ENCODE data around the gene TOX3.
A peak's percentile ranks its signal among the peaks of the same experiment; 100 is the strongest.

The TOX3 gene

DNA sequence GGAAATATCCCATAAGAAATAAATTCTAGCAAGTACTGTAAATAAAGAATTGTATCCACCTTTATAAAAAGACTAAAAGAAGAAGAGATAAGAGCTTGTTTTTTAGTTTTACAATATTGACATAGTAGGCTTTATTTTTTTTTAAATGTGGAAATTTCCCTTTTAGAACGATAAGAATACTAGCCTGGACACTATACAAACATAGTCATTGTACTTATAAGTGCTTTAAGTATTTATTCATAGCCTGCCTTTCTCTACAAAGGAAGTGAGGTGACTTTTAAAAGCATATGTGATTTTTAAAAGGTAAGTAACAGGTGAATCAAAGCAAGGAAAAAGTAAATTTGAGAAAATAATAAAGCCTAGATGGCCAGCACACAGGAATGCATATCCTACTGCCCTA lies 17.7 kb downstream of the TOX3 start:
- WGBS, 2 donors (ENCODE audit: extremely low coverage in 2 of 2, insufficient read length in 2 of 2, insufficient replicate concordance in 1 of 2), result no CpG with 5 or more reads among the region's 1 CpG

DNA sequence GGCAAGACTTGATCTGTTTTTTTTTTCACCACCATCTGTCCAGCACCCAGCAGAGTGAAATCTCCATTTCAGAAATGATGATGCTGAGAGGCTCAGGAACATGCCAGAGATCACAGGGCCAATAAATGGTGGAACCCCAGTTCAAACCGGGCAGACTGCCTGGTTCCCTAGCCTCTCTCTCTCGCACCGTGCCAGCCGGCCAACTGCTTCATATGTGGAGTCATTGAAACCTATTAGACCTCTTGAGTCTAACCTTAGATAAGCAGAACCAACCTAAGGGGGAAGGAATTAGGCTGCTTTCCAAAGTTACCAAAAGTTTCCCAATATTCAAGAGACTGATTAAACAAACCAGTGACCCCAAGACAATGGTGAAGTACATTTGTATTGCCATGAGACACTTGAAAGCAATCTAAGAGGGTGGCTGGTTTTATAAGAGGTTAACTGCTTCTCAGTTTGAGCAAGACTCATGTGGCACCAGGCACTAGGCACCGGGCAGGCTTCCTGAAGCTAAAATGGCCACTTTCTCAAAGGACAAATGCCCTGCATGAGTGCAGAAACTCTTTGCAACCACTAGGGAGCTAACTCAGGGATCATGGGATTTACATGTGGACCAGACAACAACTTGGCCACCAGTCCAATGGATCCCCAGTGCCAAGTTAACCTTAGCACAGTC lies 18.4 kb downstream of the TOX3 start:
- Histone ChIP-seq H4K8ac (ENCODE audit: low read depth, low read length) (no peak overlapping the region), H3K27ac (replicated peaks; ENCODE audit: low read length) (peak overlapping the region; percentile 68), H3K36me3 (replicated peaks in 1 of 2; ENCODE audit: control insufficient read depth in 2 of 2, insufficient read depth in 2 of 2, low read length in 2 of 2) (peaks cover 1 to 45% of the 10 kb centered on the region in 2 donors), H2BK12ac (ENCODE audit: low read length) (no peak overlapping the region), H4K91ac (ENCODE audit: low read depth, low read length, poor library complexity) (no peak overlapping the region), H3K14ac (ENCODE audit: low read length) (no peak overlapping the region), H3K27me3 (ENCODE audit: control insufficient read depth in 3 of 3, insufficient read depth in 3 of 3, low read depth in 1 of 3, low read length in 3 of 3) (no peaks in the 10 kb centered on the region), H3K9me3 (replicated peaks in 1 of 2; ENCODE audit: control insufficient read depth in 2 of 2, insufficient read depth in 1 of 2, low read depth in 1 of 2, low read length in 2 of 2) (no peaks in the 10 kb centered on the region), H3K4me3 (ENCODE audit: low read length in 2 of 2) (no peak overlapping the region), H2AFZ (ENCODE audit: low read length) (no peak overlapping the region), H3K4me1 (ENCODE audit: control insufficient read depth in 2 of 2, insufficient read depth in 1 of 2, low read depth in 1 of 2, low read length in 2 of 2) (peaks cover 22 to 26% of the 10 kb centered on the region in 2 donors), H2AK5ac (ENCODE audit: low read depth, low read length) (no peak overlapping the region), H3K9ac (ENCODE audit: low read depth, low read length, poor library complexity) (no peak overlapping the region), H3K18ac (ENCODE audit: low read length) (no peak overlapping the region), H2BK120ac (ENCODE audit: low read depth, low read length) (no peak overlapping the region), H3K23ac (ENCODE audit: low read depth, low read length, poor library complexity) (no peak overlapping the region), H2BK15ac (ENCODE audit: low read length) (no peak overlapping the region), H3K4me2 (ENCODE audit: insufficient read depth, low read length, poor library complexity, severe bottlenecking) (no peak overlapping the region), H3K79me1 (ENCODE audit: low read depth, low read length) (peaks cover 6% of the 10 kb centered on the region), H3K4ac (ENCODE audit: low read length) (no peak overlapping the region), H2BK5ac (ENCODE audit: low read length) (no peak overlapping the region)
- WGBS, 2 donors (ENCODE audit: extremely low coverage in 2 of 2, insufficient read length in 2 of 2, insufficient replicate concordance in 1 of 2), result no CpG with 5 or more reads among the region's 5 CpGs
- DNase-seq (ENCODE audit: low spot score), result no peak

More for the DNA sequence above, 17.7 kb downstream of the TOX3 start:
- Histone ChIP-seq H3K27ac (replicated peaks; ENCODE audit: low read length) (no peak overlapping the region), H3K14ac (ENCODE audit: low read length) (no peak overlapping the region), H3K4me1 (ENCODE audit: control insufficient read depth in 2 of 2, insufficient read depth in 1 of 2, low read depth in 1 of 2, low read length in 2 of 2) (peaks cover 22 to 28% of the 10 kb centered on the region in 2 donors), H3K9me3 (replicated peaks in 1 of 2; ENCODE audit: control insufficient read depth in 2 of 2, insufficient read depth in 1 of 2, low read depth in 1 of 2, low read length in 2 of 2) (no peaks in the 10 kb centered on the region), H3K36me3 (replicated peaks in 1 of 2; ENCODE audit: control insufficient read depth in 2 of 2, insufficient read depth in 2 of 2, low read length in 2 of 2) (peaks cover 1 to 46% of the 10 kb centered on the region in 2 donors), H3K18ac (ENCODE audit: low read length) (no peak overlapping the region), H2BK15ac (ENCODE audit: low read length) (no peak overlapping the region), H4K8ac (ENCODE audit: low read depth, low read length) (no peak overlapping the region), H2BK12ac (ENCODE audit: low read length) (no peak overlapping the region), H3K4ac (ENCODE audit: low read length) (no peak overlapping the region), H3K9ac (ENCODE audit: low read depth, low read length, poor library complexity) (no peak overlapping the region), H3K4me2 (ENCODE audit: insufficient read depth, low read length, poor library complexity, severe bottlenecking) (no peak overlapping the region), H3K23ac (ENCODE audit: low read depth, low read length, poor library complexity) (no peak overlapping the region), H3K79me1 (ENCODE audit: low read depth, low read length) (peaks cover 6% of the 10 kb centered on the region), H2BK120ac (ENCODE audit: low read depth, low read length) (no peak overlapping the region), H2AK5ac (ENCODE audit: low read depth, low read length) (no peak overlapping the region), H2BK5ac (ENCODE audit: low read length) (no peak overlapping the region), H3K4me3 (ENCODE audit: low read length in 2 of 2) (no peak overlapping the region), H3K27me3 (ENCODE audit: control insufficient read depth in 3 of 3, insufficient read depth in 3 of 3, low read depth in 1 of 3, low read length in 3 of 3) (no peaks in the 10 kb centered on the region), H4K91ac (ENCODE audit: low read depth, low read length, poor library complexity) (no peak overlapping the region), H2AFZ (ENCODE audit: low read length) (no peak overlapping the region)
- DNase-seq (ENCODE audit: low spot score), result no peak

DNA sequence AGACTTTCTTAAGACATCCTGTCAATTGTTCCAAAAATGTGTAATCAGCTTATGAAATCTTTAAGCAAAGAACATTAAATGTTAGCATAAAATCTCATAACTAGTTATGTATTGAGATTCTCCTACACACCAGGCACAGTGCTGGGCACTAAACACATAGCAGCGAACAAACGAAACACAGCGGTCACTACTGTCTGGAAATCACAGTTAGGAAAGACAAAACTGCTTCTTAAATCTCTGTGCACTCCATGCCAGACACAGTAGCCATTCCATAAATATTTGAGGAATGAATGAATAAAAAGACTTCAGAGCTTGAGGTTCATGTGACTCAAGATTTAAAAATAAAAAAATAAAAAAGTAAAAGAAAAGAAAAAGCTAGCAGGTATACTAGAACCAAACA lies 20.1 kb downstream of the TOX3 start:
- H3K27me3 ChIP-seq (ENCODE audit: control insufficient read depth in 3 of 3, insufficient read depth in 3 of 3, low read depth in 1 of 3, low read length in 3 of 3), result no peaks in the 10 kb centered on the region
- no peak overlapping the region for H3K9ac ChIP-seq (ENCODE audit: low read depth, low read length, poor library complexity)
- H2AK5ac ChIP-seq (ENCODE audit: low read depth, low read length), result no peak overlapping the region
- H2BK5ac ChIP-seq (ENCODE audit: low read length), result no peak overlapping the region
- no peak overlapping the region for H2AFZ ChIP-seq (ENCODE audit: low read length)
- H3K18ac ChIP-seq (ENCODE audit: low read length), result no peak overlapping the region
- H3K4ac ChIP-seq (ENCODE audit: low read length), result no peak overlapping the region
- peaks cover 3 to 46% of the 10 kb centered on the region in 2 donors for H3K36me3 ChIP-seq (replicated peaks in 1 of 2; ENCODE audit: control insufficient read depth in 2 of 2, insufficient read depth in 2 of 2, low read length in 2 of 2)
- H3K9me3 ChIP-seq (replicated peaks in 1 of 2; ENCODE audit: control insufficient read depth in 2 of 2, insufficient read depth in 1 of 2, low read depth in 1 of 2, low read length in 2 of 2), result peaks cover 0 to 5% of the 10 kb centered on the region in 2 donors
- H3K4me2 ChIP-seq (ENCODE audit: insufficient read depth, low read length, poor library complexity, severe bottlenecking), result no peak overlapping the region
- no CpG with 5 or more reads among the region's 3 CpGs for WGBS, 2 donors (ENCODE audit: extremely low coverage in 2 of 2, insufficient read length in 2 of 2, insufficient replicate concordance in 1 of 2)
- H2BK120ac ChIP-seq (ENCODE audit: low read depth, low read length), result no peak overlapping the region
- no peak overlapping the region for H3K4me3 ChIP-seq (ENCODE audit: low read length in 2 of 2)
- H3K23ac ChIP-seq (ENCODE audit: low read depth, low read length, poor library complexity), result no peak overlapping the region
- no peak overlapping the region for H2BK15ac ChIP-seq (ENCODE audit: low read length)
- peak overlapping the region; percentile 94 for H3K27ac ChIP-seq (replicated peaks; ENCODE audit: low read length)
- H2BK12ac ChIP-seq (ENCODE audit: low read length), result no peak overlapping the region
- no peak for DNase-seq (ENCODE audit: low spot score)
- no peak overlapping the region for H3K14ac ChIP-seq (ENCODE audit: low read length)
- H3K4me1 ChIP-seq (ENCODE audit: control insufficient read depth in 2 of 2, insufficient read depth in 1 of 2, low read depth in 1 of 2, low read length in 2 of 2), result peaks cover 22 to 34% of the 10 kb centered on the region in 2 donors
- no peak overlapping the region for H4K8ac ChIP-seq (ENCODE audit: low read depth, low read length)
- no peaks in the 10 kb centered on the region for H3K79me1 ChIP-seq (ENCODE audit: low read depth, low read length)
- no peak overlapping the region for H4K91ac ChIP-seq (ENCODE audit: low read depth, low read length, poor library complexity)

DNA sequence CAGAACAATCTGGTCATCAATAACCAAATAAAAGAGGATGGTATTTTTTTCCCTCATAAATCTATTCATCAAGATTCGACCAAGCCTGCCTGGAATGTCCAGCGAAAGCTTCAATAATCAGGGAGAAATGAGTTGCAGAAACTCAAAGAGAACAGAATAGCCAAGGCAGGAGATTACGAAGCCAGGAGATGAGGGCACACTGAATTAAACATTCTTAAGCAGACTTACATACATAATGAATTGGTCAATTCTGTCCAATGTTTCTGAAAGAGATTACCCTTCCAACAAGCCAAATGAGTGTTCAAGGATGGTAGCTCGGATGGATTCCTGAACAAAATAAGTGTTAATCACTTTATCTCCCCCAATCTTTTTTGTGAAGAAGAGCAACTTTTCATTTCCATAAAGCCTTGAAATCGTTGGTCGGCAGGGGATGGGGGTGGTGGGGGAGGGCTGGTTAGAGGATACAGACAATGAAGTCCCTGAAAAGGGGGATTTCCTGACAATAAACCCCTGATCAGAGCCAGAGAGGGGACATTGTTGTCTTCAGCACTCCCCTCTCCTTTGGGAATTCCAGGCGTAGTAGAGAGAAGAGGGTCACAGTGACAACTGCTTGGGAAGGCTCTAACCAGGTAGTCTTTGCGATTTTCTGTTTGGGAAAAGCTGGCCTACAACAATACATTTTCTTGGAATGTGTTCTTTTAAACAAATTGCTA lies 20.7 kb downstream of the TOX3 start:
- H3K4me3 ChIP-seq (ENCODE audit: low read length in 2 of 2), result peak overlapping the region in 1 of 2 donors; percentile 7
- no CpG with 5 or more reads among the region's 8 CpGs for WGBS, 2 donors (ENCODE audit: extremely low coverage in 2 of 2, insufficient read length in 2 of 2, insufficient replicate concordance in 1 of 2)

More for the DNA sequence above, 20.7 kb downstream of the TOX3 start:
- DNase-seq (ENCODE audit: low spot score), result peak; percentile 69
- Histone ChIP-seq H3K79me1 (ENCODE audit: low read depth, low read length) (no peaks in the 10 kb centered on the region), H3K23ac (ENCODE audit: low read depth, low read length, poor library complexity) (no peak overlapping the region), H3K4ac (ENCODE audit: low read length) (no peak overlapping the region), H3K4me1 (ENCODE audit: control insufficient read depth in 2 of 2, insufficient read depth in 1 of 2, low read depth in 1 of 2, low read length in 2 of 2) (peaks cover 22 to 39% of the 10 kb centered on the region in 2 donors), H4K91ac (ENCODE audit: low read depth, low read length, poor library complexity) (no peak overlapping the region), H3K27me3 (ENCODE audit: control insufficient read depth in 3 of 3, insufficient read depth in 3 of 3, low read depth in 1 of 3, low read length in 3 of 3) (no peaks in the 10 kb centered on the region), H2AK5ac (ENCODE audit: low read depth, low read length) (no peak overlapping the region), H3K4me2 (ENCODE audit: insufficient read depth, low read length, poor library complexity, severe bottlenecking) (no peak overlapping the region), H2AFZ (ENCODE audit: low read length) (no peak overlapping the region), H2BK12ac (ENCODE audit: low read length) (no peak overlapping the region), H2BK15ac (ENCODE audit: low read length) (no peak overlapping the region), H3K9ac (ENCODE audit: low read depth, low read length, poor library complexity) (no peak overlapping the region), H3K27ac (replicated peaks; ENCODE audit: low read length) (peak overlapping the region; percentile 95), H2BK120ac (ENCODE audit: low read depth, low read length) (no peak overlapping the region), H2BK5ac (ENCODE audit: low read length) (no peak overlapping the region), H4K8ac (ENCODE audit: low read depth, low read length) (no peak overlapping the region), H3K18ac (ENCODE audit: low read length) (no peak overlapping the region), H3K14ac (ENCODE audit: low read length) (no peak overlapping the region), H3K36me3 (replicated peaks in 1 of 2; ENCODE audit: control insufficient read depth in 2 of 2, insufficient read depth in 2 of 2, low read length in 2 of 2) (peaks cover 7 to 46% of the 10 kb centered on the region in 2 donors), H3K9me3 (replicated peaks in 1 of 2; ENCODE audit: control insufficient read depth in 2 of 2, insufficient read depth in 1 of 2, low read depth in 1 of 2, low read length in 2 of 2) (peaks cover 0 to 9% of the 10 kb centered on the region in 2 donors)

Data from neuronal stem cell (in vitro differentiated cells).